ENCODE results near the gene ZFP1.

ZFP1 gene

GRCh38 chr16:75148311-75149195 lies at the start of gene ZFP1:
TSS of gene ZFP1 (plus strand) at chr16:75148524. CDS start at chr16:75152952, 4,428 bp downstream.
- peak; percentile 97 for DNase-seq

- no peak for DNase-seq
These were observed 49.2 kb upstream of the ZFP1 start for GRCh38 chr16:75099075-75099667.

GRCh38 chr16:75099738-75100602 lies 48.4 kb upstream of the ZFP1 start:
- DNase-seq, result peak; percentile 63

GRCh38 chr16:75100603-75100990 lies 47.7 kb upstream of the ZFP1 start:
- DNase-seq, result no peak

GRCh38 chr16:75101635-75102034 lies 46.7 kb upstream of the ZFP1 start:
- DNase-seq, result no peak

GRCh38 chr16:75102595-75102994 lies 45.7 kb upstream of the ZFP1 start:
- no peak for DNase-seq

- DNase-seq, result no peak
These were observed 44.3 kb upstream of the ZFP1 start for GRCh38 chr16:75103994-75104393.

- no peak for DNase-seq
These were observed 43.5 kb upstream of the ZFP1 start for GRCh38 chr16:75104836-75105235.

- no peak for DNase-seq
These were observed 42.8 kb upstream of the ZFP1 start for GRCh38 chr16:75105306-75106061.

- no peak for DNase-seq
These were observed 41.7 kb upstream of the ZFP1 start for GRCh38 chr16:75106351-75107274.

GRCh38 chr16:75107505-75107904 lies 40.8 kb upstream of the ZFP1 start:
- DNase-seq, result no peak

- peak; percentile 83 for DNase-seq
These were observed 39.3 kb upstream of the ZFP1 start for GRCh38 chr16:75108792-75109731.

- no peak for DNase-seq
These were observed 38.5 kb upstream of the ZFP1 start for GRCh38 chr16:75109732-75110243.

GRCh38 chr16:75110637-75111513 lies 37.4 kb upstream of the ZFP1 start:
- peak; percentile 89 for DNase-seq

- no peak for DNase-seq
These were observed 36.8 kb upstream of the ZFP1 start for GRCh38 chr16:75111514-75111940.

GRCh38 chr16:75111961-75112733 lies 36.2 kb upstream of the ZFP1 start:
- no peak for DNase-seq

GRCh38 chr16:75112734-75113491 lies 35.4 kb upstream of the ZFP1 start:
- DNase-seq, result no peak

Measured in stimulated activated CD8-positive, alpha-beta memory T cell treated with anti-CD3 and anti-CD28 coated beads, Interleukin-4, amount 100 ng/mL, for 48 hours (primary cell).